ENCODE measurements around the gene UBASH3A. TPM values are rescaled to one million over a fixed set of nuclear protein-coding genes. Genes with fewer than 3 reads are reported as not detected.

UBASH3A gene
- total RNA-seq, 6 experiments from 2014 or later = 0.12 to 0.50 (median 0.15) TPM

DNA sequence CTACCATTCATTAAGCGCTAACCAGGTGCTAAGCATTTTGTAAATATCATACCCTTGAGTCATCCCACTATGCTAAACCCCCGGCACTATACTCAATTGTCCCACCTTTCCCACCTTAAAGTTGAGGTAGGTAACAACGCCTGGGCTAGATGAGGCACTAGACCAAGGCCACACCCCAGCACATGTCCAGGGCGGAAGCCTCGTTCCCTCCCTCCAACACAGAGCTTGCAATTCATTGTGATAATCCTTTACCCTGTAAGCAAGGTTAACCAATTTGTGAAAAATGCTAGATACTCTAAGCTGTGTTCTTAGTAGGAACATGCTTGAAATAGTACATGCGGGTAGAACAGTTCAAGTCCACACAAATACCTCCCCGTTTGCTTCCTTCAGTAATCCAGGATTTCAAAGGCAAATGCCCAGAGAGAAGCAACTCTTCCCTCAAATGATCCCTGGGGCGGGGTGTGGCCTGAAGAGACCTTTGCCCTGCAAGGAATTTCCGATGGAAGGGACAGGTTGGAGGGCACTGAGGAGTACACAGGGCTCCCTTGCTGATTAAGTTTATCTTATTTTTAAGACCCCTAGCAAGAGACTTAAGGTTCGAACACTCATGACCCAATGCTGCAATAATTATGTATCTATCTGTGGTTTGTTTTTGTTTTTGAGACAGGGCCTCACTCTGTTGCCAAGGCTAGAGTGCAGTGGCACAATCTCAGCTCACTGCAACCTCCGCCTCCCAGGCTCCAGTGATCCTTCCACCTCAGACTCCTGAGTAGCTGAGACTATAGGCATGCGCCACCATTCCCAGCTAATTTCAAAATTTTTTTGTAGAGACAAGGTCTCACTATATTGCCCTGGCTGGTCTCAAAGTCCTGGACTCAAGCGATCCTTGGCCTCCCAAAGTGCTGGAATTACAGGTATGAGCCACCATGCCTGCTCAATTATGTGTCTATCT is 89.7 kb downstream of the UBASH3A start:
- 75% methylated on average over 10 of the region's 13 CpGs for WGBS (ENCODE audit: insufficient coverage, low coverage, low lambda C conversion rate, missing lambda C conversion rate)
- H3K27ac ChIP-seq = no peak overlapping the region
- DNase-seq = no peak

GRCh38 chr21:42495027-42495426 is 91.3 kb downstream of the UBASH3A start:
- Histone ChIP-seq H3K4me1 (peaks cover 0 to 3% (median 0%) of the 10 kb centered on the region in 4 donors), H3K36me3 (no peaks in the 10 kb centered on the region), H3K27ac (no peak overlapping the region), H3K9me3 (no peaks in the 10 kb centered on the region), H3K27me3 (no peaks in the 10 kb centered on the region), H3K4me3 (no peak overlapping the region)
- TF ChIP-seq POLR2A (IDR thresholded peaks at IDR 0.05) = no peak
- TF ChIP-seq, protein P1, sequence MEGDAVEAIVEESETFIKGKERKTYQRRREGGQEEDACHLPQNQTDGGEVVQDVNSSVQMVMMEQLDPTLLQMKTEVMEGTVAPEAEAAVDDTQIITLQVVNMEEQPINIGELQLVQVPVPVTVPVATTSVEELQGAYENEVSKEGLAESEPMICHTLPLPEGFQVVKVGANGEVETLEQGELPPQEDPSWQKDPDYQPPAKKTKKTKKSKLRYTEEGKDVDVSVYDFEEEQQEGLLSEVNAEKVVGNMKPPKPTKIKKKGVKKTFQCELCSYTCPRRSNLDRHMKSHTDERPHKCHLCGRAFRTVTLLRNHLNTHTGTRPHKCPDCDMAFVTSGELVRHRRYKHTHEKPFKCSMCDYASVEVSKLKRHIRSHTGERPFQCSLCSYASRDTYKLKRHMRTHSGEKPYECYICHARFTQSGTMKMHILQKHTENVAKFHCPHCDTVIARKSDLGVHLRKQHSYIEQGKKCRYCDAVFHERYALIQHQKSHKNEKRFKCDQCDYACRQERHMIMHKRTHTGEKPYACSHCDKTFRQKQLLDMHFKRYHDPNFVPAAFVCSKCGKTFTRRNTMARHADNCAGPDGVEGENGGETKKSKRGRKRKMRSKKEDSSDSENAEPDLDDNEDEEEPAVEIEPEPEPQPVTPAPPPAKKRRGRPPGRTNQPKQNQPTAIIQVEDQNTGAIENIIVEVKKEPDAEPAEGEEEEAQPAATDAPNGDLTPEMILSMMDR (IDR thresholded peaks at IDR 0.05) = no peak
- DNase-seq = no peak
- 83% methylated on average over 1 of the region's 5 CpGs for WGBS (ENCODE audit: insufficient coverage, low coverage, low lambda C conversion rate, missing lambda C conversion rate)
- intact Hi-C loops (cut with DNase I) = no loop called here
- no peak for ATAC-seq

More for the DNA sequence above, 89.7 kb downstream of the UBASH3A start:
- Histone ChIP-seq H3K27me3 (no peaks in the 10 kb centered on the region), H3K4me1 (peaks cover 0 to 3% (median 0%) of the 10 kb centered on the region in 4 donors), H3K9me3 (no peaks in the 10 kb centered on the region), H3K4me3 (no peak overlapping the region), H3K36me3 (no peaks in the 10 kb centered on the region)
- no peak for ATAC-seq
- TF ChIP-seq POLR2A (IDR thresholded peaks at IDR 0.05) = no peak
- TF ChIP-seq, protein P1 (IDR thresholded peaks at IDR 0.05) = no peak
- intact Hi-C loops (cut with DNase I) = no loop called here

DNA sequence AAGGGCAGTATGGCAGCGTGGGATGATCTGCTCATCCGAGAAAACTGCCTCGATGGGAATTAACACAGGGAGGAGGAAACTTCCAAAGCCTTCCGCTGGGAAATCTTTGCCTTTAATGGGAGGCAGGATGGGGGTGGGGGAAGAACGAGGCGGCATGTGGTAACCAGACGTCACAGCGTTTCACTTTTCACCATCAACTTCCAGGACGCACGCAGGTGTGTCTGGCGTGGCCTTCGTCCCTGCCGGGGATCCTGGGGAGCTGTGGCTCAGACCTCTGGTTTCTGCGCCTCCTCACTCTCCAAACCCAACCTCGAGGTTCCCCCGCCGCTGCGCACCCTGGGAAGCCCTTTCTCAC is 92.0 kb downstream of the UBASH3A start:
- peaks cover 0 to 3% (median 0%) of the 10 kb centered on the region in 4 donors for H3K4me1 ChIP-seq
- H3K9me3 ChIP-seq = no peaks in the 10 kb centered on the region
- WGBS (ENCODE audit: insufficient coverage, low coverage, low lambda C conversion rate, missing lambda C conversion rate) = 3% methylated on average over 9 of the region's 18 CpGs
- peak overlapping the region; percentile 51 to 78 (median 52) for H3K4me3 ChIP-seq
- no peak overlapping the region for H3K27ac ChIP-seq
- ATAC-seq (peak in 1 of 4 donors; percentile 6), DNase-seq (no peak)
- intact Hi-C loops (cut with DNase I) = no loop called here
- TF ChIP-seq POLR2A (IDR thresholded peaks at IDR 0.05) = no peak
- TF ChIP-seq, protein P1 (IDR thresholded peaks at IDR 0.05) = no peak
- no peaks in the 10 kb centered on the region for H3K36me3 ChIP-seq
- no peaks in the 10 kb centered on the region for H3K27me3 ChIP-seq

GRCh38 chr21:42496120-42496838 is 92.6 kb downstream of the UBASH3A start, which contains the start of gene RSPH1:
TSS of gene RSPH1 (minus strand) at chr21:42496224. CDS start at chr21:42496186, 38 bp downstream.
- Histone ChIP-seq H3K4me1 (peaks cover 0 to 3% (median 0%) of the 10 kb centered on the region in 4 donors), H3K27me3 (no peaks in the 10 kb centered on the region), H3K27ac (peak within 1 kb of the TSS; percentile 64 to 84 (median 74)), H3K4me3 (peak within 1 kb of the TSS; percentile 52 to 78 (median 56)), H3K36me3 (no peaks in the 10 kb centered on the region), H3K9me3 (no peaks in the 10 kb centered on the region)
- DNase-seq (peak; percentile 100), ATAC-seq (peak; percentile 99 to 100 (median 99))
- TF ChIP-seq, protein P1 (IDR thresholded peaks at IDR 0.05) = no peak
- TF ChIP-seq POLR2A (IDR thresholded peaks at IDR 0.05) = peak; percentile 65
- whole genome bisulfite sequencing (ENCODE audit: insufficient coverage, low coverage, low lambda C conversion rate, missing lambda C conversion rate) = 0% methylated on average over 15 of the region's 58 CpGs
- intact Hi-C loops (cut with DNase I) = no loop called here
